ENCODE data around the gene IGF1R. TPM values are rescaled to one million over a fixed set of nuclear protein-coding genes. Genes with fewer than 3 reads are reported as not detected.

Gene IGF1R
- total and polyA plus RNA-seq, 2 of the 13 experiments (the other 11 are each of a cell fraction or from before 2014, with no cell fraction given), result 15.9 to 18.4 TPM

DNA sequence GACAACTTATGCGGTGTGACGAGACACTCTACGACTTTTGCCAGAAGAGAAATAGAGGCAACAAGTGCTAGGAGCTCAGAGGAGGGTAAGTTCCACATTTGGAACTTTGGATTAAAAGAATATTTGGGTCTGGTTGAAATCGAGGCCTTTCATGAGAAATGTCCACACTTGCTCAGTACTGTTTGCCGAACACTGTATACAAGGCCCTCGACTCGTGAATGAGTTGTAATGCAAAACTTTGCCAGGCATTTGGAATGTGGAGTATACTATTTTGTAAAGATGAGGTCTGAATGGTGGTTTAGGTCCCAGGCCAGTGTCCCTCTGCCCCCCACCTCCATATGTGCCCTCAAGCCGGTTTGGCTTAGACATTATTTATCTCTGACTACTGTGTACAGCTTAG is 73.9 kb downstream of the IGF1R start (continued):
- TF ChIP-seq, protein P1, sequence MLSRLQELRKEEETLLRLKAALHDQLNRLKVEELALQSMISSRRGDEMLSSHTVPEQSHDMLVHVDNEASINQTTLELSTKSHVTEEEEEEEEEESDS (CRISPR knock-in tag; IDR thresholded peaks at IDR 0.05; ENCODE audit: borderline replicate concordance), result no peak
- TF ChIP-seq TP53 (CRISPR knock-in tag; conservative IDR thresholded peaks at IDR 0.05) (no peak), TMF1 (CRISPR knock-in tag; IDR thresholded peaks at IDR 0.05; ENCODE audit: low read depth) (no peak), ELF3 (CRISPR knock-in tag; IDR thresholded peaks at IDR 0.05) (no peak), SIN3A (IDR thresholded peaks at IDR 0.05; ENCODE audit: borderline replicate concordance, low read depth, low read length) (no peak), SIX1 (CRISPR knock-in tag; IDR thresholded peaks at IDR 0.05; ENCODE audit: borderline replicate concordance) (no peak), ERF (CRISPR knock-in tag; IDR thresholded peaks at IDR 0.05) (no peak), SRSF1 (optimal IDR thresholded peaks at IDR 0.05; ENCODE audit: low read depth, low read length) (no peak), SETDB1 (CRISPR knock-in tag; IDR thresholded peaks at IDR 0.05; ENCODE audit: borderline replicate concordance) (no peak), ZBTB7A (CRISPR knock-in tag; IDR thresholded peaks at IDR 0.05) (no peak)
- TF ChIP-seq, protein P2, sequence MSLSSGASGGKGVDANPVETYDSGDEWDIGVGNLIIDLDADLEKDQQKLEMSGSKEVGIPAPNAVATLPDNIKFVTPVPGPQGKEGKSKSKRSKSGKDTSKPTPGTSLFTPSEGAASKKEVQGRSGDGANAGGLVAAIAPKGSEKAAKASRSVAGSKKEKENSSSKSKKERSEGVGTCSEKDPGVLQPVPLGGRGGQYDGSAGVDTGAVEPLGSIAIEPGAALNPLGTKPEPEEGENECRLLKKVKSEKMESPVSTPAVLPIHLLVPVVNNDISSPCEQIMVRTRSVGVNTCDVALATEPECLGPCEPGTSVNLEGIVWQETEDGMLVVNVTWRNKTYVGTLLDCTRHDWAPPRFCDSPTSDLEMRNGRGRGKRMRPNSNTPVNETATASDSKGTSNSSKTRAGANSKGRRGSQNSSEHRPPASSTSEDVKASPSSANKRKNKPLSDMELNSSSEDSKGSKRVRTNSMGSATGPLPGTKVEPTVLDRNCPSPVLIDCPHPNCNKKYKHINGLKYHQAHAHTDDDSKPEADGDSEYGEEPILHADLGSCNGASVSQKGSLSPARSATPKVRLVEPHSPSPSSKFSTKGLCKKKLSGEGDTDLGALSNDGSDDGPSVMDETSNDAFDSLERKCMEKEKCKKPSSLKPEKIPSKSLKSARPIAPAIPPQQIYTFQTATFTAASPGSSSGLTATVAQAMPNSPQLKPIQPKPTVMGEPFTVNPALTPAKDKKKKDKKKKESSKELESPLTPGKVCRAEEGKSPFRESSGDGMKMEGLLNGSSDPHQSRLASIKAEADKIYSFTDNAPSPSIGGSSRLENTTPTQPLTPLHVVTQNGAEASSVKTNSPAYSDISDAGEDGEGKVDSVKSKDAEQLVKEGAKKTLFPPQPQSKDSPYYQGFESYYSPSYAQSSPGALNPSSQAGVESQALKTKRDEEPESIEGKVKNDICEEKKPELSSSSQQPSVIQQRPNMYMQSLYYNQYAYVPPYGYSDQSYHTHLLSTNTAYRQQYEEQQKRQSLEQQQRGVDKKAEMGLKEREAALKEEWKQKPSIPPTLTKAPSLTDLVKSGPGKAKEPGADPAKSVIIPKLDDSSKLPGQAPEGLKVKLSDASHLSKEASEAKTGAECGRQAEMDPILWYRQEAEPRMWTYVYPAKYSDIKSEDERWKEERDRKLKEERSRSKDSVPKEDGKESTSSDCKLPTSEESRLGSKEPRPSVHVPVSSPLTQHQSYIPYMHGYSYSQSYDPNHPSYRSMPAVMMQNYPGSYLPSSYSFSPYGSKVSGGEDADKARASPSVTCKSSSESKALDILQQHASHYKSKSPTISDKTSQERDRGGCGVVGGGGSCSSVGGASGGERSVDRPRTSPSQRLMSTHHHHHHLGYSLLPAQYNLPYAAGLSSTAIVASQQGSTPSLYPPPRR (CRISPR knock-in tag; IDR thresholded peaks at IDR 0.05; ENCODE audit: borderline replicate concordance), result no peak
